ENCODE measurements around the gene GPR31.
"Not testable (repeated sequence)": the region's sequence is repeated elsewhere in the genome, so short reads cannot be mapped to it uniquely, and the experiment has no call there.

GPR31 gene, protein sequence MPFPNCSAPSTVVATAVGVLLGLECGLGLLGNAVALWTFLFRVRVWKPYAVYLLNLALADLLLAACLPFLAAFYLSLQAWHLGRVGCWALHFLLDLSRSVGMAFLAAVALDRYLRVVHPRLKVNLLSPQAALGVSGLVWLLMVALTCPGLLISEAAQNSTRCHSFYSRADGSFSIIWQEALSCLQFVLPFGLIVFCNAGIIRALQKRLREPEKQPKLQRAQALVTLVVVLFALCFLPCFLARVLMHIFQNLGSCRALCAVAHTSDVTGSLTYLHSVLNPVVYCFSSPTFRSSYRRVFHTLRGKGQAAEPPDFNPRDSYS

DNA sequence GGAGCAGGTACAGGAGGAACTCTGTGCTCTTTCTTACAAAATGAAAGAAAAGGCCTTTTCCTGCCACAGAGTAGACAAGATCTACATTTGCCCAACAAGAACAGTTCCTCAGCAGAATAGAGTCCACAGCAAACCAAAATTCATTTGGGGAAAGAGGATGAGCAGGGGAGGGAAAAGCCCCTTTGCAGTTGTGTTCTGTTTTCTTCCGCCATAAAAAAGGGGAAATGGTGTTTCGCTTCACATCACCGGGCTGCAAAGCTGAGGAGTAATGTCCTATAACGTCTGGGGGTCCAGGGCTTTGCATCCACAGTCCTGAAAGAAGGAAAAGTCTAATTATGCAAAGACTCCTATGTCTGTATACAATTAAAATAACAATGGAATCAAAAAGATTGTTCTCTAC, at the start of gene GPR31:
GPR31 (minus strand) TSS at position 118 of the 400 bp plus-strand sequence. CDS start 149 bp downstream, outside the sequence.
- FAIRE-seq: no peak

DNA sequence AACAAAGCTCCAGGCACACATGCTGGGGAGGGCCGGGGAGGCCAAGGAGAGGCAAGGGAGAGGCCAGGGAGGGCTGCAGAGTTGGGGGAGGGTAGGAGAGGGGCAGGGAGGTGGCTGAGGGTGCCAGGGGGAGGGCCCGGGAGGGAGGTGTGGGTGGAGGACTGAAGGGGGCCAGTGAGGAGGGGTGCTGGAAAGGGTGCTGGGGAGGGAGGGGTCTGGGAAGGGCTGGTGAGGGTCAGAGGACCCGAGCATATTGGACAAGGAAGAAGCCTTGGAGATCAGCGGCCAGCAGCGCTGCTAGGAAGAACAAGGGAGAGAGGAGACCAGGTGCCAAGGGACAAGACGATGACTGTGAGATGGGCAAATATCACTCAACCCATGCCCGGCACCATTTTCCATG, 49.7 kb upstream of the GPR31 start:
- no peak for FAIRE-seq

DNA sequence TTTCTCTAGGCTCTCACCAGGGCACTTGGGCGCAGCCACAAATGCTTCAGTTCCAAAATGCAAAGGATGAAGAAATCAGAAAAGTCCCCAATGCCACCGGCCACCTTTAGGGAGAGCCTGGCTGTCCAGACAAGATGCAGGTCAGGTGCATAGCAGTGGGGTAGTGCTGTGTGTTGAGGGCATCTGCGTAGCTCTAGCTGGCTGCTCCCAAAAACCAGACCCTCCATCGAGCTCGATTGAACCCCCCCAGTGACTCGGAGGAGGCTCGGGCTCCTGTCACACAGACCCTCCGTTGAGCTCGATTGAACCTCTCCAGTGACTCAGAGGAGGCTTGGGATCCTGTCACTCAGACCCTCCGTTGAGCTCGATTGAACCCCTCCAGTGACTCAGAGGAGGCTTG, 47.5 kb upstream of the GPR31 start:
- not testable (repeated sequence) for FAIRE-seq

DNA sequence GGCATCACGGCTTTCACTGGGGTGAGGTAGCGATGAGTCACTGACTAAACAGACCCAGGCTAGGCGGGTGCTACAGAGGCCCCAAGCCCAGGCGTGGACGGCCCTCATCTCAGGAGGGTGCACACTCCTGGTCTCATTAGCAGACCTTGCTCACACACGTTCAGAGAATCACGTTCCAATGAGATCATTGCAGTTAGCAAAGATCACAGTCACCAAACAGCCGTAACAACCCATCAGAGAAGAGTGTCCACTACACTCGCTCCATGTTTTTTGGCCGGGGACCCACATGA, 46.2 kb upstream of the GPR31 start:
- not testable (repeated sequence) for FAIRE-seq

DNA sequence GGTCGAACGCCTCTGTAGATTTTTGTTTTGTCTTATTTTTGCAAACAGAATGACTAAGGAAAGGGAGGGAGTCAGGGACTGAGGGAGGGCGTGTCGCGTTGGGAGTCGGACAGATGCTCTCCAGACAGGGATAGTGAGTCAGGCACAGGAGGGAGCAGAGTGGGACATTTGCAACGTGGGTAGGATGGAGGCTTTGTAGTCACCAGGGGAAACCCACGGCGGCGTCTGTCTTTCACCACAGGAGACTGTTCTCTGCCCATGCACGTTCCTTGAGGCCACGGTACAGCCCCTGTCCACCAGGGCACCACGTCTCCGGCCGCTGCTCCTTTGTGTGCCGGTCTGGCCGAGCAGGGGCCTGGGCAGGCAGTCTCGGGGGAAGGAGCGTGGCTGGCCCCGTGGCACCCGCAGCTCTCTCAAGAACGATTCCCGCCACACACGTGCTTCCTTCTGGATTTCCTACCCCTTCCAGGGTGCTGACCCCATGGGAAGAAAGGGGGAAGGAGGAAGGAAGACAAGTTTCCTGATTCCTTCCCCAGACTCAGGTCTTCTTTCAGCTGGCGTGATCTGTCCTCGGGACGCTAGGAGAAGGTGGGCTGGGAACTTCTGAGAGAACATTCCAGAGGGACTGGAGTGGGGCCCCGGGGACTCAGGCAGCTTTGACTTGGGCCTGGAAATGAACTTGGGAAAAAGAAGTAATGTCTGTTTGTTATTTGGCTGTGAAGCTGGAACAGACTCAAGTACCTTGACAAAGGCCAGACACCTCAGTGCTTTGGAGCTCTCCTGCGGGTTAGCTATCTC, 45.7 kb upstream of the GPR31 start:
- FAIRE-seq: not testable (repeated sequence)

DNA sequence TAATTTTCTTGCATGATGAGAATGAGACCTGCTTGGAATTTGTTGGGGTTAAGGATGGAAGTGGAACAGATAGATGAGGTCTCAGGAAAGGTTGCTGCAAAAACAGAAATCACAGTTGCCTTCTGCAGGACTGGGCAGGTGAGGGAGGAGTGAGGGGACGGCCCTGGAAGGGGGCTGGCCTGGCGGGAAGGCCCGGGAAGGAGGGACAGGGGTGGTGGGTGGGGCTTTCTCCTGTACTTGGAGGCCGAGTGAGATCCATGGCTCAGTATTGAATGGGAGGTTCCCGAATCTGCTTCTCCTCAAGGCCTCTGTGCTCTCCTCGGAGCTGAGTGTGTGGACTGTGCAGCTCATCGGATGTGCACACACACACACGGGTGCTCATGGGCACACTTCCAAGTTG, 44.8 kb upstream of the GPR31 start:
- not testable (repeated sequence) for FAIRE-seq

DNA sequence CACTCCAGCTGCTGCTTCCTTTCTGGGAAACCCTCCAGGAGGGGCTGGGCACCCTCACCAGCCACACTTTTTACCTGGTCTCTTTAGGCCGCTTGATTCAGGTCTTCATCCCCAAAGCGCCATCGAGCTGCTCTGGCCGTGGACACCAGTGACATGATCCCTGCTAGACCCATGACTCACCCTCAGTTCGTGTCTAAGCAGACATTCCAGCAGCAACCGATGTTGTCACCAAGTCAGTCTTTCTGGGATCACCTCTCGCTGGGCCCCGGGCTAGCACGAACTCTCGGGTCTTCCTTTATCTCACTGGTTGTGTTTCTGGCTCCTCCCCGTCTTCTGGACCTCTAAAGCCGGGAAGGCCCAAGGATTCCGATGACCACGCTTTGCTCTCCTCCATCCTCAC, 43.0 kb upstream of the GPR31 start:
- no peak for FAIRE-seq

DNA sequence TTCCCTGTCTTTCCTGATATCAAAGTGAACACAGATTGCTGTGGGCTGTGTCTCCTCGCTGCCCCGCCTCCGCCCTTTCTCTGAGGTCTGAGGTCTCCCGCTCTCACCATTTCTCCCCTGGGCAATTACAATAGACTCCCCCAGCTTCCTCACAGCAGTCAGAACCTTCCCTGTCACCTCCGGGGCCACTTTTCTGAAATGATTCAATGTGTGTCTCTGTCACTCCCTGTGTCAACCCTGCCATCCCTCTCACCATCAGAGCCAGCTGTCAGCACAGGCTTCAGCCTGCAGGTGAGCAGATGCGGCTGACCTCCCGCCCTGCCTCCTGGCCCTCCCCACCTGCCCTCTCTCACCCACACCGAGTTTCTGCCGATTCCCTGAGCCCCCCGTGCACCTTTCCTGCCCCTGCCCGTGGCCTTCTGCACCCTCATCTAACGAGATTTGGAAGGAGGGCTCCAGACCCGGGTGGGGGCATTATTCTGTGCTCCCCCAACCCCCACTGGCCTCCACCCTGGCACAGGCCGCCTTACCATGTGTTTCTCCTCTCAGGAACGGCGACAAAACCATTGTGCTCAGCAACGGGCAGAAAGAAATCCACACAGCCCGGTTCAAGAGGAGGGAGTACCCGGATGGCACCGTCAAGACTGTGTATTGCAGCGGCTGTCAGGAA, 38.3 kb upstream of the GPR31 start:
- not testable (repeated sequence) for FAIRE-seq

DNA sequence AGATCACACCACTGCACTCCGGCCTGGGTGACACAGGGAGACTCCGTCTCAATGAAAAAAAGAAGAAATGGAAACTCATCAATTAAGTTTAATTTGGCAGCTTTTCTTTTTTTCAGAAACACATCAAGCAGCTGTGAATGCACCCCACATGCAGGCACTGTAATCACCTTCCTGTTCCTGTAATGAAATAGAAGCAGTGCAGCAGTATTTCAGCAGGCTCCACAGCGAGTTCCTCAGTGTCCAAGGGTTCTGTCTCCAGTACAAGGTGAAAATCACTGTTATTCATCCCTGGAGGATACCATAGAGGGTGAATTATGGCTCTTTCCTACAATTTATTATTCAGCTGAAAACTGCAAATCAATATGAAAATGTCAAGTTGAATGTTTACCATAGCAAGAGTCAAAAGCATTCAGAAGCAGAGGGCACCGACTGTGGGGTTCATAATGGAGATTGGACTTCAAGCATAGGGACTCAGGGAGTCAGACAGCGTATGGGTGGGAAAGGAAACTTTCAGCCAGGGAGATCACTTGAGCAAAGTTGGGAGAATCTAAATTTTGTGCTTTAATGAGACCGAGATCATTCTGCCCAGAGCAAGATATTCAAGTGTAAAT, 35.8 kb upstream of the GPR31 start:
- FAIRE-seq: not testable (repeated sequence)

DNA sequence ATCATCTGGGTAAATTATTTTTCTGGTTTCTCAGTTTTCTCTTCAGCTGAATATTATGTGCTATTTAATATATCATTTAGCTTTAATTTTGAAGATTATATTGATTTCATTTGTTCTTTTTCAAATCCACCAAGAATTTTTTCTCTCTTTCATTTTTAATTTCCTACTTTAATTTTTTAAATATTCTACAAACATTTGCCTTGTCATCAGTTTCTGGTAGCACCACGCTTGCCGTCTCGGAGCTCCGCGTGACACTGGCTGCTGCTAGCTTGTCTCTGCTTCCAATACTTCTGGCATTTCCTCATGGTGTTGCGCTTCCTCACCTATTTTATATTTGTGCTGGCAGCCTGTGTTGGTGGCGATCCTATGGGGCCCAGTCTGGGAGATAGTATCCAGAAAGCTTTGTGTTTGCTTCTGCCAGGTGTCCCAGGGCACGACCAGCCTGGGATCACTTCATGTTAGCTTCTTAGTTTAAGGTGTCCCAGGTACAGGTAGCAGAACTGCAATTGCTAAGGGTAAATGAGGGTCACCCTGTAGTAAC, 33.3 kb upstream of the GPR31 start:
- not testable (repeated sequence) for FAIRE-seq

DNA sequence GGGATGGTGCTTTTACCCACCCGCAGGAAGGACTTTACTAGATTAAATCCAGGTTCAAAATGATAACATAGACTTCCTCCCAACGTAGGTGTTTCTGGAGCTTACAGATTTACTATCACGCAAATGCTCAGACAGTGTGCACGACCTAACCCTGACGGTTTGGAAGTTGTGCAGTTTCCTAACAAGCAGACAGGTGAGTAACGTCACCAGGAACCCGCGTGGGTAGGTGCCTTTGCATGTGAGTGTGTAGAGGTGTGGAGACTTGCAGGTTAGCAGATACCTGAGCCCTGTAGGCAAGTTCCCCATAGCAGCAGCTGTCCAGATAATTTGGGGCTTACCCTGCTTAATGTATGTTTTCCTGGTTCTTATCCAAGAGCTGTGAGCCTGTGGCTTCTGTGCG, 29.5 kb upstream of the GPR31 start:
- not testable (repeated sequence) for FAIRE-seq

DNA sequence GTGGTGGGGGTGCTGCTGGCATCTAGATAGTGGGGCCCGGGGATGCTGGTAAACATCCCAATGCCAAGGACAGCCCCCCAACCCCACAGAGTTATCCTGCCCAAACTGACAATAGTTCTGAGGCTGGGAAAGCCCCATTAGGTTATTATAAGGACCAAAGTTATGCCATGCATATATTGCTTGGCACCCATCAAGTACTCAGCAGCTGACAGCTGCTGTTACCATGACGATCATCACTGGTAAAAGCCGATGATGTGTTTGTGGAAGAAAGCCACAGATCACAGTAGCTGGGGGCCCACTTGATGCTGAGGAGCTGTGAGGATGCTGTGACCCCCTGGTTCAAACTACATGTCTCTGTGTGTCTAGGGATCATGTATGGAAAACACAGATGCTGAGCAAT, 27.3 kb upstream of the GPR31 start:
- FAIRE-seq: not testable (repeated sequence)

DNA sequence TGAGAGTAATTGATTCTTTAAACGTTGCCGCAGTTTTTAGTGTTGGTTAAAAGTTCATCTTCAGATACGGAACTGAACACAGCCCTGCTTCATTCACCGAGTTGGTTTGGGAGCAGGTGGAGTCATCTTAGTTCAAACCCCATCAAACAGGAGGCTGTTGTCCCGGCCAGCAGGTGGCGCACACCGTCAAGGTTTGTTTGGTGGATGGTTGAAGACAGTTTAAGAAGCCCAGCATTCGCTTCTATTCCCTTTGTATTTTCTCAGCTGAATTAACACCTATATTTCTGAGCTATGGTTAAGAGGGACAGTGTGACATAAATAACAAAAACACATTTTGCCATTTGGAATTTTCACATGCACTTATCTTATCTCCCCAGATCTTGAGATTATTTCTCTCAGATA, 25.1 kb upstream of the GPR31 start:
- peak; percentile 87 for FAIRE-seq

DNA sequence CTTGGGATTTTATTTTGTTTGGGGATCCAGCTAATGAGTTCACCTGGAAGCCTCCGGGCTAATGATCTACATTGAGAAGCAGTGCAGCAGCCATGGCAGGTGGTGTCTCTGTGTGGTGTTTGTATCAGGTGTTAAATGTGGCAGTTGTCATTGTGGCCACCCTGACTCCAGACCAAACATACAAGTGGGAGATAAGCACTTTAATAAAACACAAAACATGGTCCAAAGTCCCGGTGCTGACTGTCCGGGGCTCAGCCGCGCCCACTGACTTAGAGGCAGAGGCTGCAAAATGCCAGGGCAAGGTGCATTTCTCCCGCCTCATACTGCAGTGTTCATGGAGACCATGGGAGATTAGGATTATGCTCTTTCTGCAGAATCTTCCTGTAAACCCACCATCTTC, 23.6 kb upstream of the GPR31 start:
- FAIRE-seq: not testable (repeated sequence)

DNA sequence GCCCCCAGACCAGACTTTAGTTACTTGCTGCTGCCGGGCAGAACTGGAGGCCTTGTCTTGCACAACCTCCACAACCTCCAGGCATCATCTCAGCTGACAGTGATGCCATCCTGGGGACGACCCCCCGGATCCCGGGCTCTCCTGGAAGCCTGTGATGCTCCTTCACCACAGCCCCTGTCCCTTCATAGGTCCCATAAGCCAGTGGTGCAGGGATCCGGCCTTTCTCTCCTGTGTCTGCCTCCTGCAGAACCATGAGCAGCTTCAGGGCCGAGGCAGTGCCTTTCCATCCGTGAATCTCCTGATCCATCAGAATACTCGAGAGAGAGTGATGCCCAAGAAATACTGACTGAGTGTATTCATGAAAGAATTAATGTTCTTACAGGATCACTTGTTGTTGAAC, 22.3 kb upstream of the GPR31 start:
- not testable (repeated sequence) for FAIRE-seq

DNA sequence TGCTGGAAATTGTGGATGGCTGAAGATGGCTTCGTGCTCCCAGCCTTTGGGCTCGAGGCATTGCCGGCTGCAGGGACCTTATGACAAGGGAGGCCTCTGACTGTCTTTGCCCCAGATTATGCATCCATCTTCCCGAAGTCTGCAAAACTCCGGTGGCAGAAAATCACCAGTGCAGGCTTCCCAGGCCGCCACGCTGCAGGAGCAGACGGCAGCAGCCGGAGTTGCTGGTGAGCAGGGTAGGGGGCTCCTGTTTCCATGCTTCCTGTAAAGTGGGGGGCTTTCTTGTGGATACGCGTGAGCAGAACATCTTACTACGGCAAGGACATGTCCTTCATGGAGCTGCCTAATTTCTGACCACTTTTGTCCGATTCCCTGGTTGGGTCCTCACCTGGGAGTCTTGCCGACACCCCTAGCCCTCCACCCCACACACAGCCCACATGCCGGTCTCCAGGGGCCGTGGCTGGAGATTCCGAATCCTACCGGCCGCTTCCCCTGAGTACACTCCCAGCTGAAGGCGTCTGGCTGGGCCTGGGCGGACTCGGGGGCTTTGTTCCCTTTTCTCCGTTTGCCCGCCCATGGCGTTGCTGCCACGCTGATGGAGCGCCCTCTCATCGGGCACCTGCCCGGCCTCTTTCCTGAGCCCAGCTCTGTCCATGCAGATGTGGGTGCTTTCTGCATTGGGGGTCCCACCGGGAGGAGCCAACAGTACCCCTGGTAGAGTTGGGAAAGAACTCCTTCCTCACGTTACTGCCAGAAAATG, 21.3 kb upstream of the GPR31 start:
- FAIRE-seq: not testable (repeated sequence)

DNA sequence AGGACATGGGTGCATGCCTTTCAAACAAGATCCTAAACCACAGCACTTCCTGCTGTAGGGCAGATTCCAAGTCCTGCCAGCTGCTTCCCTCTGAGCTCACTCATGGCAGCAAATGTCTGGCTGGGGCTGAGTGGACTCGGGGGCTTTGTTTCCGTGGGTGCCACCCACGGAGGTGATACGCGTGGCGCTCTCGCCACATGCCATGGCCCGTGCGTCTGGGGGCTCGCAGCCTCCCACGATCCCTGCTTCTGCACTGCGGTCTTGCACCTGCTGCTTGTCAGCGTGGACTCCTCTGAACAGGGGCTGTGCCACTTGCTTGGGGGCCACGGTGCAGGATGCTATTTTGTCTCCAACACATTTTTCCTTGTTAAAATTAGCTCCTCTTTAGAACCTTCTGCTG, 19.5 kb upstream of the GPR31 start:
- not testable (repeated sequence) for FAIRE-seq

DNA sequence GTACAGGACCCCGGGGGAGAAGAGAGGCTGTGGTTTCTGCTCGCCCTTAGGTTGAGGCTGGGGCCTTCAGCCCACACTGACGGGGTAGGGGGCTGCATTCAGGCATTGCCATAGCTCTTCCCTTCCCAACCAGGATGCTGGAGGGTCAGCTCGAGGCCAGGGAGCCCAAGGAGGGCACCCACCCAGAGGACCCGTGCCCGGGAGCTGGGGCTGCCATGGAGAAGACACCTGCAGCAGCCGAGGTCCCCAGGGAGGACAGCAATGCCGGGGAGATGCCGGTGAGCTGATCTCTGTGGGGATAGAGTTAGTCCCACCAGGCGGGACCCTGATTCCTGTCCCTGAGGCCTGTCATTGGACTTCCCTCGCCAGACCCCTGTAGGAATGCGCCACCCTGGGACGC, 14.2 kb upstream of the GPR31 start:
- FAIRE-seq: not testable (repeated sequence)

DNA sequence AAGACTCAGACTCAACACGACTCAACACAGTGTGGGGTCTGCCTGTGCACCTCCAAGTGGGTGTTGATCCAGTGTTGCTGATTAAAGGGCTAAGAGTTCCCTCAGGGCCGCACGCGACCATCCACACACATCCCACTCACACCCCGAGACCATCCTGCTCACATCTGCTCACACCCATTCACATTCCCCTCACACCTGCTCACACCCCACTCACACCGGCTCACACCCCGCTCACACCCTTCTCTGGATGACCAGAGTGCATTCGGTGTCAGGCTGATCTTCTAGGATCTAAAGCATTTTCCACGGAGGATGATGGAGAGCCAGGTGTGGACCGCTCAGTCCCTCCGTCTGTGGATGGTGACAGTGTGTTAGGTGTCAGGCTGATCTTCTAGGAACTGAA, 13.5 kb upstream of the GPR31 start:
- not testable (repeated sequence) for FAIRE-seq

DNA sequence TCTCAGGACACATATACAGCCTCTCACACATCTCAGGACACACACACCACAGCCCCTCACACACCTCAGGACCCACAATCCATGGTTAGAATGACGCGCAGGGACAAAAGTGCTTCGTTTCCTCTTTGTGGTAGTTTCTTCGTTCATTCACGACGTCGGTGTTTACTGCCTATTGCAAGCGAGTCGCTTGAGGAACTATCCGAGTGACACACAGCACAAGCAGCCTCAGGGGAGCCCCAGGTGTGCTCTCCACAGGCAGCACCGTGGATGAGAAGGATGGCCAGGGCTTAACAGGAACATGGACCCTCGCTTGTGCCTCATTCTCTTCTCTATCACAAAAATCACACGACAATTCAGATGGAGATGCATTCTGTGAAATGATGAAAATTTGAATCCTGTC, 12.1 kb upstream of the GPR31 start:
- FAIRE-seq: not testable (repeated sequence)

DNA sequence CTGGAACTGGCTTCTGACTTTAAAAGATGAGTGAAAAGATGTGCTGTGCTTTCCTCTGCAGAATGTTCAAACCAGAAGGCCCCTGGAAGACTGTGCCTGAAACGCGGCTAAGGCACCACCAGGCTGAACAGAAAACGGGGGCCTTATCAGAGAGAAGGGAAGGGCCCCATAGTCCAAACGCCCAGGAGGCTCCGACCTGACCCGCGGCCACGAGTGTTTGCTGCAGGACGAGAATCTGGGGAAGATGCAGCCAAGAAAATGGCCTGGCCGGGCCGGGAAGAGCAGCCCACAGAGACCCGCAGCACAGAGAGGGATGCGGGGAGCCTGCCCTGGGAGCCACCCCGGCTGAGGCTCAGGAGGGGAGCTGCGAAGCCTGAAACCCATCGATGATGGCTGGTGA, 10.5 kb upstream of the GPR31 start:
- FAIRE-seq: not testable (repeated sequence)

DNA sequence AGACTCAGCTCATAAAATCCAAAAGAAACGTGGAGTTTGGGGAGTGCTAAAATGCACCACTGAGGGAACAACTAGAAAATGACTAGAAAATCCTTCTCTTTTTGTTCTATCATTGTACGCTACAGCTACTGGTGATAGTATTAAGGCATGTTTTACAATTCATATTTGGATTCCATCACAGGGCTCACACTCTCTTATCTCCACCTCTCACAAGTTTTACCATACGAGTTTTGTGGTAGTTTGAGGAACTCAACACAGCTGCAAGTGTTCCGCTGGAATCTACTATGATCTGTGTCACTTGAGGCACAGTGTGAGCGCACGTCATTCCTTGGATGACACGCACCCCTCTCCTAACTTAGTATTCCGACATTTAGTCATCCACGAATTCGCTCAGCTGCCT, 9.9 kb upstream of the GPR31 start:
- FAIRE-seq: not testable (repeated sequence)

Data from A204.1 (cell line).